LHCN-M2 (cell line): ENCODE measurements around the gene IL3. TPM values are rescaled to one million over a fixed set of nuclear protein-coding genes. Genes with fewer than 3 reads are reported as not detected.

Experiments used
- DNase-seq: peaks from one replicate; pipeline ENCODE4 v3.0.0-alpha.2; 2012; ENCODE audit warnings: low read depth
- total RNA-seq: library from RNA; depleted of rRNA; stranded (reverse); fragments of >200 nt; gene quantifications from 2 replicates; pipeline ENCODE4 v1.2.3, GENCODE V29; 2014

The IL3 gene
- total RNA-seq, 1 experiment from 2014 or later: not detected

- DNase-seq: no peak
Observed at GRCh38 chr5:132025403-132025971, 35.0 kb upstream of the IL3 start.

DNA sequence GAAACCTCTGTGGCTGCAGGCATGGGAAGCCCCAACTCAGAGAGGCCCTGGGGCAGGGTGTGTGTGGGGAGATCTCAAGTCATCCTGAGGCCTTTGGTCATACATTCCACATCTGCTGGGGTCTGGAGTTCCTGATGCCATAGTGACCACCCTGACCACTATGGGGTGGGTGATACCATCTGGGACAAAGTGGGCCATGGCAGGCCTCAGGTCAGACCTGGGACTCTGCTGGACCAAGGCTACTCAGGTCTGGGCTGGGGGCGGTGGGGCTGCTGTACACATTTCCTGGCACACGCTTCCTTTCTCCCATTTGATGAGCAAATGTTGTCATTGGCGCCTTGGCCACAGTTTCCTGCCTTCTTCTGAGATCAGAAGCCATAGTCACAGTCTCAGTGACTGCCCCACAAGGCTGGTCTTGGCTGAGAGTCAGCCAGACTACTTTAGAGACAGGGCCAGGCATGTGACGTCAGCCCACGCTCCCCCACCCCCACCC, 33.9 kb upstream of the IL3 start:
- DNase-seq: no peak

GRCh38 chr5:132027027-132027426, 33.4 kb upstream of the IL3 start:
- DNase-seq: no peak

DNA sequence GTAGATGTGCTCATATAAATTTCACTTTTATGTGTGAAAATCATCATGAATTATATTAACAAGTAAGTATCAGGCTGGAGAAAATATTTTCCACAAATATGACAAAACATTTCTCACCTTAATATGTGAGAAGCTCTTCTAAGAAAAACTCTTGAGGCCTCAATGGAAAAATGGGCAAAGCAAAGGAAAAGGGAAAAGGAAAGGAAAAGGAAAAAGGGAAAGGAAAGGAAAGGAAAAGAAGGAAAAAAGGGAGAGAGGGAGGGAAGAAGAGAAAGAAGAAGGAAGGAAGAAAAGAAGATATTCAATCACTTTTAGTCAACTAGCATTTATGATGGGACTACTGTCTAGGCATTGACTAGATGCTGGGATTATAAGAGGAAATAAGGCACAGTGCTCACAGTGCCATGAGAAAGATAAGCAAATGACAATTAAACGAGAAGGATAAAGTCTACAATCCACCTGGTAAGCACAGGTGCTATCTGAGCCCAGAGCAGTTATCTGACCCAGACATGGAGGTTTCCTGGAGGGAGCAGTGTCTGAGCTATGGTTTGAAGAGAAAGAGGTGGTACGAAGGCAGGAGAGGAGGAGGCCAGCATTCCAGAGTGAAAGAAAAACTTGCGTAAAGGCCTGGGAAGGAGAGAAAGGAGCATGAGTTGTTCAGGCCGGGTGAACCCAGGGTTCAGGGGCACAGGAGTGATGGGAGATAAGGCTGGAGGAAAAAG, 30.7 kb upstream of the IL3 start:
- DNase-seq: no peak

DNA sequence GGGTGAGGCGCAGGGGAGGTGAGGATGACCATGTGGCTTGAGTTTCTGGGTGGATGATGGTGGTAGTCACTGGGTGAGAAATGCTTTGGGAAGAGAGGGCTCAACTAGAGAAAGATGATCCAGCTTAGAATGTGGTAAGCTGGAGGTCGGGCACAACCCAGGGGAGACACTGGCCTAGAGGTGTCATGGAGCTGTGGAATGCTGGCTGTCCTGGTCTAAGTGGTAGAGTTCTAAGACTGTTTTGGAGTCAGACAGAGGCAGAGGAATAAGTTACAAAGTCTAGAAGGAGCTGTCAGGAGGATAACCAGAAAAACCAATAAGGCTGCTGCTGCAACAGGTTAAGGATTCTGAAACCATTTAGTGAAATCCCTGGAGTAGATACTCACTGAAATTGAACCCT, 29.8 kb upstream of the IL3 start:
- DNase-seq: no peak

DNA sequence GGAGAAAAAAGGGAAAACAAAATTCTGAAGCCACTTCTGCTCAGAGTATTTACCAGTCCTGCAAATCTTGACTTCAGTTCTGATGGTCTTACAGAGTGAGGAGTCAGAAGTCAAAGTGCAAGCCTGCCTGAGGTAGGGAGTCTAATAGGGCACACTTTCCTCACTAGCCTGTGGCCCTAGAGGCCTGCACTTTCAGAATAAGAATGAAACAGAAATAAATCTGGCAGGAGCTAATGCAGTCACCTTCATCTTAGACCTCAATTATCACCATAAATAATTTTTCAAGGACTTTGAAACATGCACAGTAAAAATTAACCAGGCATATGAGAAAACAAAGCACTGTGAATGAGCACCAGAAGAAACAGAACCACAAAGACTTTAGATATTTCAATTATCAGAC, 28.3 kb upstream of the IL3 start:
- DNase-seq: no peak

GRCh38 chr5:132033122-132033521, 27.3 kb upstream of the IL3 start:
- DNase-seq: no peak

GRCh38 chr5:132037353-132037752, 23.1 kb upstream of the IL3 start:
- DNase-seq: no peak

DNA sequence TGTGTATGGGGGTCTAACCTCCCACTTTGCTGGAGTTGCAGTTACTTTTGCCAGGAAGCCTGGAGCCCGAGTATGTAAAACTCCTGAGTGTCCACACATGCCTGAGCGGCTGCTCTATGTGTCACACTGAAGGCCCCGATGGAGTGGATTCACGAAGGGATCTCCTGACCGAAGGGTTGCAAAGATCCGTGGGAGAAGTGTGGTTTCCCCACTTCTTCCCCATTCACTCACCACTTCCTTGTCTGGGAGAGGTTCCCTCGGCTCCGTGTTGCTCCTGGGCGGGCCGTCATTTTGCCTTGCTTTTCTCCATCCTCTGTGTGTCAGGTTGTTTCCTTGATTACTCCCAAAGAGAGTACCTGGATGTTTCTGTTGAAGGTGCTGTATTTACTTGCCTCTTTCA, 16.2 kb upstream of the IL3 start:
- DNase-seq: no peak

DNA sequence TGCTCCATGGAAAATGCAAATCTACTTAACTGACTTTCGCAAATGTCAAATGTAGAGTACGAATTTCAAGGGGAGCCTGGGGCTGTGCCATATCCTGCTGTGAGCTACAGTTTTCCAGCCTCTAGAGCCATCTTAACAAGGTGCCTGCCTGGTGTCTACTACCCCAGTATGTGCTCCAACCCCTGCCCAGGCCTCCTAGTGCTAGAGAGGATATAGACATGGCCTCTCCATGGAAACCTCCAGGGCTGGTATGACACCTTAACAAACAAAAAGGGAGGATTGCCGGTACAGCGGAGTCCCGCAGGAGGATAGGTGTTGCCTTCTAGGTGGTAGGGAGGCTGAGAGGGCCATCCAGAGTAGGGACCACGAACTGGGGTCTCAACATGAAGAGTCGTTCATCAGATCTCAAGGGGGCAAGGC, 13.6 kb upstream of the IL3 start:
- DNase-seq: no peak

DNA sequence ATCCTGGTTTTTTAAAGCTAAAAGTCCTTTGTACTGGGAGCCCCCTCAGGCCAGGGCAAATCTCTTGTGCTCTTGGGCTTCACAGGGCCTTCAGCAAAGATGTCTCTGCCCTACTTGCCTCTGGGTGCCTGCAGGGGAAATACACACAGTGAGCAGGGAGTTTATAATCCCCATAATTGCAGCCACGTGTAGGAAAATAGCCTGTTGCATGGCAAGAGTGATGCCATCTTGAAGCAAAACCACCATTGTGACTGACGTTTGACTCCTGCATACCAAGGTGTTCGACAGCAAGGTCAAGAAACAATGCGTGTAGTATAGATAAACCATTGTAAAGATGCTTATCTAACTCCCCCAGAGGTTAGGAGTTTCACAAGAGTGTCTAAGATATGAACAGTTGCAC, 11.4 kb upstream of the IL3 start:
- no peak for DNase-seq

DNA sequence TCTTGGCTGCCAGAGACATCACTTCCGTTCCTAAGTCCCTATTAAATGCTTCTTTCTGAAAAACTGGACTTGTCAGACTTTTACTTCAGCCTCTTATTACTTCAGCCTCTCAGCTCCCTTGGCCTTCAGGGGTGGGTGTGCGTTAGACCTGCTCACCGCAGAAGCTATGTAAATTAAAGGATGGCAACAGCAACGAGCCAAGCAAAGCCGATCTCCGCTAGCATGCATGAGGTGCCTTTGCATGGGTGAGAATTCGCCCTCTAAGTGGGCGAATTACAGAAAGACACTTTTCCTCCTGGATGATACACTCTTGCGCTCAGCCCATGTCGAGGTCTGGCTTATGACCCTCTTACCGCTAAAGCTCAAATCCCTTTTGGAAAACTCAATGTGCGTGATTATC, 10.9 kb upstream of the IL3 start:
- no peak for DNase-seq

DNA sequence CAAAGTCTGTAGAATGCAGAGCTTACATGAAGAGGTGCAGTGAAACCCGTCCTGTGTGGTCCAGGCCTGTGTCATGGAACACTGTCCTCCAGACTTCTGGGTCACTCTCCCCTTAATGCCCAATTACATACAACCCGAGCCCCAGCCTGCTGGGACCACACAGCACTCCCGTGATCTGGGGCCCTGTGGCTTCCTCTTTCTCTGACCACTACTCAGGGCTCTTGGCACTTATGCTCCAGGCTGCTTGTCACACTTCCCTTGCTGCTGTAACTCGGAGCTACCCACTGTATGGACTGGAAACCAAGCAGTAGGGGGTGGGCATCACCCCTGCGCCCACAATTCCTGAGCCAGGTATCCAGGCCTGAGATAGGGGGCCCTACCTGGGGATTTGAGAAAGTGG, 10.3 kb upstream of the IL3 start:
- no peak for DNase-seq

GRCh38 chr5:132050661-132051552, 9.5 kb upstream of the IL3 start:
- DNase-seq: no peak

- DNase-seq: no peak
Observed at GRCh38 chr5:132052520-132052919, 7.9 kb upstream of the IL3 start.

GRCh38 chr5:132053483-132053882, 7.0 kb upstream of the IL3 start:
- DNase-seq: no peak

GRCh38 chr5:132054031-132054696, 6.3 kb upstream of the IL3 start:
- no peak for DNase-seq

DNA sequence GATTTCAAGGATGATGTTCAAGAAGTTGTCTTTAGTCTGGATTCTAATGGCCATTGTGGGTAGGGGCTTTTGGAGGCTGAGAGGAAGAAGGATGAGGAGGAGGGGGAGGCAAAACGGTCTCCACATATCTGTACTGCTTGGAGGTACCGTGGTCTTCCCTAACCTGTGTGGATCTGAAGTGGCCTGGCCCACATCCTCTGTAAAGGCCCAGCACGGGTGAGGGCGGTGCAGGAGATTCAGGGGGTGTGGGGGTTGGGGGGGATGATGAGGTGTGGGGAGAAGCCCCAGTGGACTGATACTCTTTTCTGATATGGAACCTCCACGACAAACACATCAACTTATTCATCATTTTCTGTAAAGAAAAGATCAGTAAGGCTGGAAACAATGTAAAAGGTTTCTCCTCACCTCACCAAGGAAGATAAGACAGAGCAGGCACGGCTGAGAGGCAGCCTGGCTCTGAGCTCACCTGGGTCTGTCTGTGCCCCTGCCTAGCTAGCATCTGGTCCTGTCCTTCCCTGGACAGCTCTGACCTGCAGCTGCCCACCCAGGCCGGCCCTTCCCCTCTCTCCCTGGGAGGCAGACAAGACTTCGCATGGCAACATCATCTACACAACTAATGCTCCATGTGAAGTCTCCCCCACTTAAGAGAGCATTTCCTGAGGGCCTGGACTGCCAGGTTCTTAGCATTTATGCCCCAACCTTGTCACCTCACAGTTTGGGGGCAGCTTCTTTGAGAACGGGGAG, 5.6 kb upstream of the IL3 start:
- DNase-seq: no peak

GRCh38 chr5:132055441-132055807, 5.0 kb upstream of the IL3 start:
- DNase-seq: no peak

DNA sequence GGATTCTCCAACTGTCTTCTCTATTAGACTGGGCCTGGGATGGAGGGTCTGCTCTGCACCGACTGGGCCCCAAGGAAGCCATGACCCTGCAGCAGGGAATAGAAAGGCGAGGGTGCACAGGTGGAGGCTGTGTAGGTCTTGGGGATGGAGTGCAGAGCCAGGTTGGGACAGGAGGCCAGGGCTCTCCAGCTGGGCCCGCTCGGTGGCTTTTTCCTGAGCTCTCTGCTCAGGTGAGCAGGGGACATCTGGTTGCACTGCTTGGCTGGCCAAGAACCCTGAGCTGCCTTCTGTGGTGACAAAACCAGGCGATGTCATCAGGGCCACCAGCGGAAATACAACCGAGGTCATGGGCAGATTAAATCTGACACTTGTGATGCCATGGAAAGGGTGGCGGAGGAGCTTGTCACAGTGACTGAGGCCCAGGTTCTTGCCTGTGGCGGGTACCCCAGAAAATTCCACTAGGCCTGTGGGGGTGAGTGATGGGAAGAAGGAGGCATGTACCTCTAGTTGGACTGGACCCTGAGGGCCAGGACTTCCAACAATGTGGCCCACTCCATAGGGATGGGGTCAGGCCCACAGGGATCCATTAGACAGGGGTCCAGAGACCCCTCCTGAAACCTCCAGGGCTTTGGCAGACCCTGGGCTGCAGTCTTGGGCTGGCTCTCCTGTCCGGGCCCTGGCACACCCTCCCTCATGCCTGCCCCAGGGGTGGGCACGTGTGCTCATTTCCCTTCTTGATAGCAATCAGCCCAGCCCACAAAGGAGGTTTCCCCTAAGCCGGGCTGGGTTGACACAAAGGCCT, 4.4 kb upstream of the IL3 start:
- no peak for DNase-seq
